NCI-H748 treated with DMSO at 0.1 percent for 48 hours (cell line): Measurements from ENCODE around the gene HYPK.

Experiments
- DNase-seq: peaks from one replicate; lab custom pipeline; 2025; lab: John Stamatoyannopoulos, UW

Gene HYPK

DNA sequence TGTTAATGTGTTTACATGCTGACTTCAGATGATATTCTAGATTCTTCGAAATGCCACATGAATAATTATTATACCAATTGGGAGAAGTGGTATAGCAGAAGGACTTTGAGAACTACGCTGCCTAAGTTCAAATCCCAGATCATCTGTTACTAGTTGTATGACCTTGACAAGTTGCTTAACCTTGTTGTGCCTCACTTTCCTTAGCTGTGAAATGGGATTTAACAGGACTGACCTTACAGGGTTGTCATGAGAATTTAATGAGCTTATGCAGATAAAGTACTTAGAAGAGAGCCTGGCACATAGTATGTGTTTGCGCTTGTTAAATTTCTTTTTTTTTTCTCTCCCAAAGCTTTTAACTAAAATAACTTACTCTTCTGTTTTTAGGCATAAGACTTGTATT, 50.9 kb downstream of the HYPK start:
- DNase-seq, result no peak

DNA sequence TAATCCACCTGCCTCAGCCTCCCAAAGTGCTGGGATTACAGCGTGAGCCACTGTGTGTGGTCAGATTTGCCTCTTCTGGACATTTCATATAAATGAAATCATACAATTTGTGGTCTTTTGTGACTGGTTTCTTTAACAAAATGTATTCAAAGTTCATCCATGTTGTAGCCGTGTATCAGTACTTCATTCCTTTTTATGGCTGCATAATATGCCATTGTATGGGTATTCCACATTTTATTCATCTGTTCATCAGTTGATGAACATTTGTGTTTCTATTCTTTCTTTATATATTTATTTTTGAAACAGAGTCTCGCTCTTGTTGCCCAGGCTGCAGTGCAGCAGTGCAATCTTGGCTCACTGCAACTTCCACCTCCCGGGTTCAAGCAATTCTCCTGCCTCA, 52.2 kb downstream of the HYPK start:
- no peak for DNase-seq
